AG04449 (cell line): ENCODE measurements around the gene PDE4D.

ENCODE experiments used
- CTCF ChIA-PET: fragments of 350-600 bp; formaldehyde crosslinking; extraction: SDS; loops from one replicate; lab custom pipeline; 2021; ENCODE audit warnings: antibody characterized with exemption; lab: Yijun Ruan, JAX
- POLR2A ChIA-PET: fragments of 400-600, 350-600 bp; formaldehyde crosslinking; extraction: SDS; loops from one replicate; lab custom pipeline; 2020; ENCODE audit warnings: antibody characterized with exemption, inconsistent platforms; lab: Yijun Ruan, JAX
- DNase-seq: peaks from one replicate; pipeline ENCODE4 v3.0.0-alpha.2; 2010; ENCODE audit warnings: low read depth, low spot score
- H3K4me3 ChIP-seq: 2 replicates; pipeline ENCODE4 v1.5.1; 2011; ENCODE audit warnings: low read depth, mild to moderate bottlenecking, control low read depth, low read length
- CTCF ChIP-seq: IDR thresholded peaks from one replicate; pipeline ENCODE4 v1.5.1; 2011; ENCODE audit warnings: mild to moderate bottlenecking, moderate library complexity, low read length, control low read depth, inconsistent platforms; ENCODE audit not compliant: insufficient read depth; ENCODE audit errors: missing control alignments

The PDE4D gene

DNA sequence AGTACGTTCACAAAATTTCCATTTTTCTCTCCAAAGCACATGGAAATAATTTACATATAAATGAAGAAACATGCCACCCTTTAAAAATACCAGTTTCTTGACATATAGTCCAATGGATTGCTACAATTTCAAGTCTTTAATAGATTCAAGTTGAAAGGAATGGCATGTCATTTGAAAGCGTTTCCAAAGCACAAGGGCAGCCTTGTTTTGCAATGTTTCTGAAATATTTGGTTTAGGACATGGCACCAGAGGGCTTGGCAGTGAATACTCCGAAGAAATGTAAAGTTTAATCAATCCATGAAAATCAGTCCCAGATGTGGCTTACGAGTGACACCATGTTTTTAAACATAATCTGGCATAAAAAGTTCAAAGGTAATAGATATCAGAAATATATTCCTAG is 333.7 kb downstream of the PDE4D start:
- no peak overlapping the region for H3K4me3 ChIP-seq
- POLR2A ChIA-PET: no interaction called here
- CTCF ChIA-PET: no interaction called here
- TF ChIP-seq CTCF: no peak
- no peak for DNase-seq

GRCh38 chr5:59559323-59559722 is 334.2 kb downstream of the PDE4D start:
- DNase-seq: no peak
- ChIA-PET POLR2A (no interaction called here), CTCF (no interaction called here)
- no peak overlapping the region for H3K4me3 ChIP-seq
- no peak for TF ChIP-seq CTCF

DNA sequence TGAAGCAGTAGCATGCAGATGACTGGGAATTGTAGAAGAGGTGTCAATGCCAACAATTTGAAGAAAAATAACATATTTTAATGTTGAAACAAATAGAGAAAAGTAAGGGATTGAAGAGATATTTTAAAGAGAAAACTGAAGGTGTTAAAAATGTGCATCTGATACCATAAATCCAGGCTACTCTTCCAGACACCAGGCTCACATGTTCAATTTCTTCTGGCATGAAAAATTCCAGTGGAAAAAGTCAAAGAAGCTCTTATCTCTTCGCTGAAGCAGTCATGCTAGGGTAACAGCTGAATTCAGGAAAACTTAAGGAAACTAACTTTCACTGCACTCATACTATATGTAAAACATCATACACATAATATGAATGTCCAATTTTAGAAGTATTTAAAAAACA is 335.0 kb downstream of the PDE4D start:
- no peak for DNase-seq
- ChIA-PET CTCF (no interaction called here), POLR2A (no interaction called here)
- no peak overlapping the region for H3K4me3 ChIP-seq
- TF ChIP-seq CTCF: no peak

DNA sequence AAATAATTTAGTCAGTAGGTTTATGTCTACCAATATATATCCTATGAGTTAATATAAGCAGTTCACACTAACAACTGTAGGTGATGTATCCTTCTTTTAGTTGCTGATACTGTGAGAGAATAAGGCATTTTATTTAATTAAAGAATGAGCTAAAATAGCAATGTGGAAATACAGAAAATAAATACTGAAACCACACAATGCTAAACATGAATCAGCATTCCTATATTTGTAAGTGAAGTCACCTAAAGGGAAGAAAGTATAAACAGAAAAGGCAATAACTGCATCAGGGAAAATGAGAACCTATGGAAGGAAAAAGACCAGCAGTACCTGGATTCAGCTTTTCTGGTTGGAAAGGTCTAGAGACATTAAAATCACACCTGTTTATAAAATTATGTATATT is 336.0 kb downstream of the PDE4D start:
- CTCF ChIA-PET: no interaction called here
- POLR2A ChIA-PET: no interaction called here
- no peak overlapping the region for H3K4me3 ChIP-seq
- no peak for TF ChIP-seq CTCF
- DNase-seq: no peak

- CTCF ChIA-PET: interaction anchor here (1.2 kb wide), 1 partner anchor 61 kb away, joined by 4 read pairs; no protein-coding TSS in a partner anchor
- DNase-seq: no peak
- no peak overlapping the region for H3K4me3 ChIP-seq
- POLR2A ChIA-PET: no interaction called here
- TF ChIP-seq CTCF: no peak
Measured at GRCh38 chr5:59555596-59555995, 337.9 kb downstream of the PDE4D start.

GRCh38 chr5:59554501-59554900 is 339.0 kb downstream of the PDE4D start:
- DNase-seq: no peak
- H3K4me3 ChIP-seq: no peak overlapping the region
- POLR2A ChIA-PET: no interaction called here
- TF ChIP-seq CTCF: no peak
- CTCF ChIA-PET: interaction anchor here (1.2 kb wide), 1 partner anchor 59 kb away, joined by 4 read pairs; no protein-coding TSS in a partner anchor
